ENCODE data around the gene RASA2. TPM values are rescaled to one million over a fixed set of nuclear protein-coding genes. Genes with fewer than 3 reads are reported as not detected.

The RASA2 gene
- total and polyA plus RNA-seq, 2 experiments from 2014 or later, result 6.2 to 12.6 TPM

DNA sequence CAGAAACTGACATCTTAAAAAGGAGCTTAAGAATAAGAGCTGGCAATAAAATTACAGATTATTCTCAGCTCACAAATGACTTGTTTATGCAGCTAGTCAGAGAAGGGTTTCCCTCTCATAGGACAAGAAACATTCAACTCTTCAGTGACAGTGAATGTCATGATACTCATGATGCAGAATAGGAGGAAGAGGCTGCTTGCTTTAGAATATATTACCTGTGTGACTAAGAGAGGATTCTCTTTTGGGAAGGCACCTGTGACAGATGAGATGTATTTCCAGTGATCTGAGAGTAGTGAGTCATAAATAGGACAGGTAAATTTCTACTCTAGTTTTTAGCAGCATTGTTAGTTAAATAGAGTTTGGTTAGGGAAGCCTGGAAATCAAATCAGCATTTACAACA, 39.9 kb downstream of the RASA2 start:
- no peak for TF ChIP-seq EZH2 (IDR thresholded peaks at IDR 0.05; ENCODE audit: borderline replicate concordance)
- TF ChIP-seq EZH2phosphoT487 (IDR thresholded peaks at IDR 0.05; ENCODE audit: low read depth, severe bottlenecking, unreplicated experiment), result no peak
- no peak for TF ChIP-seq CTCF (IDR thresholded peaks at IDR 0.05; ENCODE audit: poor library complexity)
- no peaks in the 10 kb centered on the region for H3K79me2 ChIP-seq
- no peak for DNase-seq (ENCODE audit: low spot score)

DNA sequence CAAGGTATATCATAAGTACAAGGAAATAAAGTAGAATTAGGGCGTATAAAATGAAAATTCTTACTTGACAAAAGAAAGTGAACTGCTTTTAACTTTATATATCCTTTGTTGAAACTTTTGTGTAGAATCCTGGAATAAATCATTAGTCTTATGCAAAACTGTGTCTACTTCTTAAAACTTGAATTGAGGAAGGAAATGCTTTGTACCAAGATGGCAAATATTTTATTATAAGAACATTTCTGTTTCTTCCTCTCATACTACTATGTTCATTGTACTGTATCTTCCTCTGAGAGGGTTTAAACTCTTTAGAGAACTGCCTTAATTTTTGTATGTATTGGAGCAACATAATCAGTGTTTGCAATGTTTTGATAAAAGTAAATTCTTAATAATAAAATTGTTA, 42.0 kb downstream of the RASA2 start:
- no peak overlapping the region for H2AFZ ChIP-seq
- H3K9me2 ChIP-seq (replicated peaks; ENCODE audit: insufficient read depth), result no peaks in the 10 kb centered on the region
- no peaks in the 10 kb centered on the region for H3K27me3 ChIP-seq
- H3K79me2 ChIP-seq, result no peaks in the 10 kb centered on the region
- no peak overlapping the region for H3K4me2 ChIP-seq
- H3K4me3 ChIP-seq, result no peak overlapping the region
- no peak for DNase-seq (ENCODE audit: low spot score)
- TF ChIP-seq CTCF (IDR thresholded peaks at IDR 0.05; ENCODE audit: poor library complexity) (no peak), EZH2 (IDR thresholded peaks at IDR 0.05; ENCODE audit: borderline replicate concordance) (no peak), EZH2phosphoT487 (IDR thresholded peaks at IDR 0.05; ENCODE audit: low read depth, severe bottlenecking, unreplicated experiment) (no peak)
- no peaks in the 10 kb centered on the region for H4K20me1 ChIP-seq (ENCODE audit: insufficient read depth, poor library complexity, severe bottlenecking)
- no peak overlapping the region for H3K27ac ChIP-seq
- no peaks in the 10 kb centered on the region for H3K36me3 ChIP-seq (replicated peaks; ENCODE audit: insufficient read depth, low read depth)
- H3K9me3 ChIP-seq (ENCODE audit: low read depth), result no peaks in the 10 kb centered on the region
- 100% methylated on average over 1 of the region's 1 CpG for WGBS (ENCODE audit: low lambda C conversion rate, missing lambda C conversion rate)
- H3K4me1 ChIP-seq (ENCODE audit: insufficient read depth), result no peaks in the 10 kb centered on the region

More for the DNA sequence above, 39.9 kb downstream of the RASA2 start:
- no peak overlapping the region for H3K4me2 ChIP-seq
- H3K4me3 ChIP-seq, result no peak overlapping the region
- H3K36me3 ChIP-seq (replicated peaks; ENCODE audit: insufficient read depth, low read depth), result no peaks in the 10 kb centered on the region
- no peak overlapping the region for H3K27ac ChIP-seq
- H2AFZ ChIP-seq, result no peak overlapping the region
- no peaks in the 10 kb centered on the region for H3K4me1 ChIP-seq (ENCODE audit: insufficient read depth)
- no peaks in the 10 kb centered on the region for H3K9me3 ChIP-seq (ENCODE audit: low read depth)
- H3K9me2 ChIP-seq (replicated peaks; ENCODE audit: insufficient read depth), result no peaks in the 10 kb centered on the region
- H3K27me3 ChIP-seq, result no peaks in the 10 kb centered on the region
- no peaks in the 10 kb centered on the region for H4K20me1 ChIP-seq (ENCODE audit: insufficient read depth, poor library complexity, severe bottlenecking)

DNA sequence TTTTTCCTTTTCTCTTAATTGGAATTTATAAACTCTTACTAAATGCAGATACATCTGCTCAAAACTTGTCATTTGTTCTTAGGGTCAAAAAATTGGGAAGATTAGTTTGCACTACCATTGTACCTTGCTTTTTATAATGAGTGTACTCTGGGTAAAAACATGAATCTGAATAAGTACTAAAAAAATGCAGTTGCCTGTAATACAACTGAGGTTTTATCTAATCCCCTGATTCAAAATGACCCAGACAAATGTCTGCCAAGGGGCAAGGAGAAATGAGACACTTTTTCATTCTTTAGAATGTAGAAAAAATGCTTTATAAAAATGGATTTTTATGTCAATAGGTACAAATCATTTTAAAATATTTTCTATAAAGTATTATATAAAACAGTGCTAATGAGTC, 42.4 kb downstream of the RASA2 start:
- Histone ChIP-seq H3K27ac (no peak overlapping the region), H3K9me2 (replicated peaks; ENCODE audit: insufficient read depth) (no peaks in the 10 kb centered on the region), H3K79me2 (no peaks in the 10 kb centered on the region), H3K36me3 (replicated peaks; ENCODE audit: insufficient read depth, low read depth) (no peaks in the 10 kb centered on the region), H3K27me3 (no peaks in the 10 kb centered on the region), H4K20me1 (ENCODE audit: insufficient read depth, poor library complexity, severe bottlenecking) (no peaks in the 10 kb centered on the region), H3K4me3 (no peak overlapping the region), H2AFZ (no peak overlapping the region), H3K4me1 (ENCODE audit: insufficient read depth) (no peaks in the 10 kb centered on the region), H3K4me2 (no peak overlapping the region), H3K9me3 (ENCODE audit: low read depth) (no peaks in the 10 kb centered on the region)
- no peak for TF ChIP-seq EZH2phosphoT487 (IDR thresholded peaks at IDR 0.05; ENCODE audit: low read depth, severe bottlenecking, unreplicated experiment)
- no peak for TF ChIP-seq CTCF (IDR thresholded peaks at IDR 0.05; ENCODE audit: poor library complexity)
- no peak for TF ChIP-seq EZH2 (IDR thresholded peaks at IDR 0.05; ENCODE audit: borderline replicate concordance)
- DNase-seq (ENCODE audit: low spot score), result no peak

All from hepatocyte (in vitro differentiated cells).